ENCODE measurements around the gene PTGIS.

DNA sequence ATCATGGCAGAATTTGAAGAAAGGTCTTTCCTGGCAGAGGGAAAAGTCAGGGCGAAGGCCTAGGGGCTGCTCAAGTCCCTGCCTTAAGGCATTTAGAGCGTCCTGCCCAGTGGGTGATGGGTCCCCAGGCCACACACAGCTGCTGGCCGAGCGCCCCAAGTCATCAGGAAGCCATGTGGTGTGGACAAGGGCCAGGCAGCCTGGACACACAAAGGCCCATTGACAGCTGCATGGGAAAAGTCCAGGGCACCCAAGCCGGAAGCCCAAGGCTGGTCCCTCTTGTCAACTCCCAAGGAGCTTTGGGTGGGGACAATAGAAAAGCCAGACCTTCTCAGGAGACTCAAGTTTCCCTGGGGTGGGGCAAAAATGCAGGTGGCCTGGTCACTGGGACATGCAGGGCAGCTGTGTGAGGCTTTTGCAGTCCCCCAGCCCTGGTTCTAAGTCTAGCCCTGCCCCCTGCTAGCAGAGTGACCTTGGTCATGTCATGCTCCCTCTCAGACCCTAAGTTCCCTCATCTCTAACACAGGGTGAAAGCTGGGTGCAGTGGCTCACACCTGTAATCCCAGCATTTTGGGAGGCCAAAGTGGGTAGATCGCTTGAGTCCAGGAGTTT, 44.3 kb upstream of the PTGIS start:
- TF ChIP-seq, protein P1, sequence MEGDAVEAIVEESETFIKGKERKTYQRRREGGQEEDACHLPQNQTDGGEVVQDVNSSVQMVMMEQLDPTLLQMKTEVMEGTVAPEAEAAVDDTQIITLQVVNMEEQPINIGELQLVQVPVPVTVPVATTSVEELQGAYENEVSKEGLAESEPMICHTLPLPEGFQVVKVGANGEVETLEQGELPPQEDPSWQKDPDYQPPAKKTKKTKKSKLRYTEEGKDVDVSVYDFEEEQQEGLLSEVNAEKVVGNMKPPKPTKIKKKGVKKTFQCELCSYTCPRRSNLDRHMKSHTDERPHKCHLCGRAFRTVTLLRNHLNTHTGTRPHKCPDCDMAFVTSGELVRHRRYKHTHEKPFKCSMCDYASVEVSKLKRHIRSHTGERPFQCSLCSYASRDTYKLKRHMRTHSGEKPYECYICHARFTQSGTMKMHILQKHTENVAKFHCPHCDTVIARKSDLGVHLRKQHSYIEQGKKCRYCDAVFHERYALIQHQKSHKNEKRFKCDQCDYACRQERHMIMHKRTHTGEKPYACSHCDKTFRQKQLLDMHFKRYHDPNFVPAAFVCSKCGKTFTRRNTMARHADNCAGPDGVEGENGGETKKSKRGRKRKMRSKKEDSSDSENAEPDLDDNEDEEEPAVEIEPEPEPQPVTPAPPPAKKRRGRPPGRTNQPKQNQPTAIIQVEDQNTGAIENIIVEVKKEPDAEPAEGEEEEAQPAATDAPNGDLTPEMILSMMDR (IDR thresholded peaks at IDR 0.05; ENCODE audit: extremely low read depth in 1 of 2, insufficient read depth in 1 of 2, low read depth in 1 of 2, low read length in 2 of 2), result no peak
- TF ChIP-seq EZH2 (IDR thresholded peaks at IDR 0.05; ENCODE audit: borderline replicate concordance, low read depth, low read length, severe bottlenecking), result no peak
- TF ChIP-seq POLR2A (IDR thresholded peaks at IDR 0.05; ENCODE audit: low read depth, low read length), result no peak
- TF ChIP-seq POLR2AphosphoS5 (IDR thresholded peaks at IDR 0.05; ENCODE audit: insufficient read depth, low read depth, low read length), result no peak
